GM18951 (cell line): ENCODE measurements around the gene CD274.
A peak's percentile ranks its signal among the peaks of the same experiment; 100 is the strongest.

Experiments
- POLR2A ChIP-seq: IDR thresholded peaks from 4 replicates; pipeline ENCODE4 v1.6.1; 2011; ENCODE audit warnings: mild to moderate bottlenecking; ENCODE audit not compliant: insufficient read length, insufficient read depth; ENCODE audit errors: extremely low read depth
- in situ Hi-C: fragments of 300-500 bp; cut with MboI; formaldehyde crosslinking; loops from one replicate; pipeline ENCODE4 v1.12.0; 2022; ENCODE audit warnings: low sequenced_read_pairs, mixed read lengths, inconsistent platforms; ENCODE audit not compliant: unreplicated experiment

CD274 gene

GRCh38 chr9:5430912-5431311 lies 19.4 kb upstream of the CD274 start:
- no peak for TF ChIP-seq POLR2A
- in situ Hi-C loops, result loop anchor here (10.0 kb wide), 1 partner anchor 356 kb away; no protein-coding TSS in a partner anchor

DNA sequence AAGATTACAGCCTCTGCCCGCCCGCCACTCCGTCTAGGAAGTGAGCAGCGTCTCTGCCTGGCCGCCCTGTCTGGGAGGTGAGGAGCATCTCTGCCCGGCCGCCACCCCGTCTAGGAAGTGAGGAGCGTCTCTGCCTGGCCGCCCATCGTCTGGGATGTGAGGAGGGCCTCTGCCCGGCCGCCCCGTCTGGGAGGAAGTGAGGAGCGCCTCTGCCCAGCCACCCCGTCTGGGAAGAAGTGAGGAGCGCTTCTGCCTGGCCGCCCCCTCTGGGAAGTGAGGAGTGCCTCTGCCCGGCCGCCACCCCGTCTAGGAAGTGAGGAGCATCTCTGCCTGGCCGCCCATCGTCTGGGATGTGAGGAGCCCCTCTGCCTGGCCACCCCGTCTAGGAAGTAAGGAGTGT lies 17.5 kb upstream of the CD274 start:
- in situ Hi-C loops, result loop anchor here (10.0 kb wide), 1 partner anchor 358 kb away; no protein-coding TSS in a partner anchor

GRCh38 chr9:5433328-5433727 lies 17.0 kb upstream of the CD274 start:
- in situ Hi-C loops, result loop anchor here (10.0 kb wide), 1 partner anchor 359 kb away; no protein-coding TSS in a partner anchor

GRCh38 chr9:5433841-5434810 lies 16.2 kb upstream of the CD274 start:
- in situ Hi-C loops, result loop anchor here (10.0 kb wide), 1 partner anchor 359 kb away; no protein-coding TSS in a partner anchor

DNA sequence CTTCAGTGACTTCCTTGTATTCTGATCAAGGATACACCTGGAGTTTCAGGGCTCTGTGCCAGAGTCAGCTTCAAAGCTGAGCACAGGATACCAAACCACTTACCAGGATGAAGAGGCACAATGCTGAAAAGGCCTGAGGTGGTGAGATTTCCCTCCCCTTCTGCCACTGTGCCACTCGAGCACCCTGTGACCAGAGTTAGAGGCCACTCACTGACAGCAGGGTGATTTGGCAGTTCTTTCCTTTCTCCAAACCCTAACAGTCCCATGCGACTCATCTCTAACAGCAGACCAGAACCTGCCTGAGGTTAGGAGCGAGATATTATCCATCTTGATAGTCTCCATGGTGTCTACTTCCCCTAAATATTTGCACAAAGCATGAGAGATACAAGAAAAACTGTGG lies 14.4 kb upstream of the CD274 start:
- TF ChIP-seq POLR2A, result no peak
- in situ Hi-C loops, result loop anchor here (10.0 kb wide), 1 partner anchor 361 kb away; no protein-coding TSS in a partner anchor

GRCh38 chr9:5436441-5436840 lies 13.9 kb upstream of the CD274 start:
- in situ Hi-C loops, result loop anchor here (10.0 kb wide), 1 partner anchor 362 kb away; no protein-coding TSS in a partner anchor

GRCh38 chr9:5437254-5438216 lies 12.8 kb upstream of the CD274 start, which contains the start of gene PLGRKT:
Gene PLGRKT (minus strand): TSS chr9:5437925. CDS start chr9:5431977, 5,948 bp downstream.
- in situ Hi-C loops, result loop anchor here (10.0 kb wide), 1 partner anchor 363 kb away; no protein-coding TSS in a partner anchor
- TF ChIP-seq POLR2A, result peak; percentile 94

More at GRCh38 chr9:5436441-5436840, 13.9 kb upstream of the CD274 start:
- TF ChIP-seq POLR2A, result no peak

DNA sequence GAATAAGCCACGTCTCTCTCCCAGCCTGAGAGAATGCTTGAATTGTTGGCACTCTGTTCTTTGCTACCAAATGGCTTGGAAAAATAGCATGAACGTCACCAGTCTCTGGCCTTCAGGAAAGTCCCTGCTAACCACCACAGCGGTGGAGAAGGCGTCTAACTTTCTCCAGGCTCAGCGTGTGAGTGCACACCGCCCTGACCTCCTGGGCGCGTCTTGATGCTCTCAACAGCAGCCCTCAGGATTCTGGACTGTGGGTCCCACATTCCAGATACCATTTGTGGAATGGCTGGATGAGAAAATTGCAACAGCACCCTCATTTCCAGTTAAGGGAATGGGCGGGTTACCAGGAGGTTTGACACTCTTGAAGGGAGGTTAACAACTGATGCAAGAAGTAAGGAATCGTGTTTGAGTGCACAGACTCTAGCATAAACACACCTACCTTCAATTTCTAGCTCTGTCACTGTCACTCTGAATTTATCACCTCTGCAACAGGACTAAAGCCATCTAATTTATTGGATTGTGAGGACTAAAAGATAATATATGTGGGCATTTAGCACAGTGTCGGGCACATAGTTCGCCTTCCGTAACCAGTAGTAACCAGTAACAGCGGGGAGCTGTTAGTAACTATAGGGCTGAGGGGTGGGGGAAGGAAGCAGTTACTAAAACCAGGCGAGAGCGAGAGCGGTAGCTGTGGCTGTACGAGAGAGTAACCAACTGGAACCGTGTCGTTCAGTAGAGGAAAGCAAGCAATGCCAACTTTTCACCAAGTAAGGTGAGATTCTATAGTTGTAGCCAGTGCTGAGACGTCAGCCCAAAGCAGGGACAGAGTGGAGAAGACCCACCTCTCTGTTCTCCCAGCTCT lies 11.8 kb upstream of the CD274 start:
- peak; percentile 36 for TF ChIP-seq POLR2A
- in situ Hi-C loops, result loop anchor here (10.0 kb wide), 1 partner anchor 364 kb away; no protein-coding TSS in a partner anchor

GRCh38 chr9:5440426-5440825 lies 9.9 kb upstream of the CD274 start:
- TF ChIP-seq POLR2A, result no peak

DNA sequence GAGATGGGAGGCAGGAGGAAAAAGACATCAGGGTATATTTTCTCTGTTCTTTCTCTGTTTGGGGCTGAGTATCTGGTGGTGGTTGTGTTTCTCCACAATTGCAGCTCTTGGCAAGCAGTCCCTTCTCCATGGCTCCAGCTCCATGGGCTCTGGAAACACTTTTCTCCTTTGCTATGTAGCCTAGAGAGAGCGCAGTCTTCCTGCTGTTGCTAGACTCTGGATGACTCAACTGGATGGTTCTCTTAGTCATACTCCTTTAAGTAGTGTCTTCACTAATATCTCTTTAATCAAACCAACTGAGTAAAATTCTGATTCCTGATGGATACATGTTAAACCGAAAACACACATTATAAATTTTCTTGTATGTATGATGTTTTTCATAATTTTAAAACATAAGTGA lies 9.3 kb upstream of the CD274 start:
- in situ Hi-C loops, result loop anchor here (5.0 to 10.0 kb wide), 2 partner anchors 146 to 686 kb away; no protein-coding TSS in a partner anchor
- TF ChIP-seq POLR2A, result no peak

More at GRCh38 chr9:5440426-5440825, 9.9 kb upstream of the CD274 start:
- in situ Hi-C loops, result loop anchor here (5.0 to 10.0 kb wide), 2 partner anchors 147 to 686 kb away; no protein-coding TSS in a partner anchor

DNA sequence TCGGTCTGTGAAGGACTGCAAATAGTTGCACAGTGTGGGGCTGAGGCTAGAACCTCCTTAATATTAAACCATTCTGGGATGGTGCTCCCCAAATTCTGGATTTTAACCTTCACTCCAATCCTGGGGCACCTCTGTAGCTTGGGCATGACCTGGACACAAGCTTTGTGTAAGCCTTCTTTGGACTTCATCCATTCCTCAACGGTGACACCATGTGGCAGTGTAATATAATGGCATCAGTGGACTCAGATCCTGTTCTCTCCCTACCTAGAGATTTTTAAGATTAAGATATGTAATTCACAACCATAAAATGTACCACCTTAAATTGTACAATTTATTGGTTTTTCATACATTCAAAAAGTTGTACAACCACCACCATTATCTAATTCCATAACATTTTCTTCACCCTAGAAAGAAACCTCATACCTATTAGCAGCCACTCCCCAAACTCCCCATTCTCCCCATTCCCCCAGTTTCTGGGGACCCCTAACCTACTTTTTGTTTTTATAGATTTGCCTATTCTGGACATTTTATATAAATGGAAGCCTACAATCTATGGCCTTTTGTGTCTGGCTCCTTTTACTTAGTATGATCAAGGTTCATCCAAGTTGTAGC lies 7.8 kb upstream of the CD274 start:
- in situ Hi-C loops, result loop anchor here (5.0 to 10.0 kb wide), 2 partner anchors 145 to 688 kb away; no protein-coding TSS in a partner anchor

More for the DNA sequence above, 7.8 kb upstream of the CD274 start:
- no peak for TF ChIP-seq POLR2A
